ENCODE results near the gene GNB1L. TPM values are rescaled to one million over a fixed set of nuclear protein-coding genes. Genes with fewer than 3 reads are reported as not detected.

GNB1L gene
- total and polyA plus RNA-seq, 10 of the 15 experiments (the other 5 are each of a cell fraction or from before 2014, with no cell fraction given), result 0.21 to 19.4 (median 6.8) TPM

GRCh38 chr22:19852177-19852781, 2.4 kb downstream of the GNB1L start (continued):
- TF ChIP-seq ZNF592 (IDR thresholded peaks at IDR 0.05) (no peak), KDM1A (IDR thresholded peaks at IDR 0.05; ENCODE audit: borderline replicate concordance) (no peak)

GRCh38 chr22:19851291-19852176, 3.1 kb downstream of the GNB1L start:
- Histone ChIP-seq H3K4me2 (ENCODE audit: control insufficient read depth, insufficient read depth) (no peak overlapping the region), H3K9me3 (replicated peaks; ENCODE audit: control insufficient read depth, insufficient read depth, low read length) (no peaks in the 10 kb centered on the region; the same call in 2 of the 3 replicates), H3K36me3 (ENCODE audit: control insufficient read depth in 2 of 2, insufficient read depth in 2 of 2, low read length in 1 of 2) (peaks cover 11 to 12% of the 10 kb centered on the region in 2 experiments), H4K20me1 (ENCODE audit: control insufficient read depth, insufficient read depth) (no peaks in the 10 kb centered on the region), H3K27me3 (replicated peaks in 1 of 2; ENCODE audit: control insufficient read depth in 2 of 2, insufficient read depth in 2 of 2, low read length in 1 of 2) (no peaks in the 10 kb centered on the region), H3K4me1 (ENCODE audit: control insufficient read depth, insufficient read depth, low read length) (peaks cover 9% of the 10 kb centered on the region), H3K79me2 (ENCODE audit: control insufficient read depth, insufficient read depth, low read length) (peaks cover 41% of the 10 kb centered on the region), H3K27ac (ENCODE audit: control insufficient read depth, insufficient read depth) (no peak overlapping the region), H3K9ac (ENCODE audit: control insufficient read depth, insufficient read depth, low read length) (no peak overlapping the region), H2AFZ (ENCODE audit: control insufficient read depth, low read depth, low read length) (no peak overlapping the region), H3K4me3 (no peak overlapping the region)
- BruUV-seq (replicated peaks), result no TSS peak
- POLR2A ChIA-PET, result no interaction called here
- in situ Hi-C loops (cut with MboI) (no loop called here), intact Hi-C loops (cut with micrococcal nuclease; ENCODE audit: unreplicated experiment) (no loop called here)
- FAIRE-seq (no peak), ATAC-seq (no peak), DNase-seq (ENCODE audit: low read depth, low spot score) (no peak)
- CTCF ChIA-PET, result interaction anchor here (1.0 kb wide), 1 partner anchor 59 kb away, joined by 3 read pairs; no protein-coding TSS in a partner anchor
- SMC1A ChIA-PET (ENCODE audit: uncharacterized antibody, unreplicated experiment), result interaction anchor here (1.0 kb wide), 1 partner anchor 19 kb away, joined by 3 read pairs; no protein-coding TSS in a partner anchor
- RAD21 ChIA-PET (ENCODE audit: unreplicated experiment), result interaction anchor here (0.9 kb wide), 1 partner anchor 122 kb away, joined by 3 read pairs; no protein-coding TSS in a partner anchor
- 97% methylated on average over 21 of the region's 21 CpGs for WGBS (ENCODE audit: insufficient coverage, insufficient replicate concordance, low lambda C conversion rate, missing lambda C conversion rate)
- TF ChIP-seq RCOR1 (conservative IDR thresholded peaks at IDR 0.05; ENCODE audit: low read depth, low read length), result no peak
- no peak for TF ChIP-seq IKZF1 (conservative IDR thresholded peaks at IDR 0.05)
- no peak for TF ChIP-seq HDGF (IDR thresholded peaks at IDR 0.05)
- TF ChIP-seq TCF12 (IDR thresholded peaks at IDR 0.05; ENCODE audit: low read depth, low read length), result no peak
- no peak for TF ChIP-seq RBBP5 (conservative IDR thresholded peaks at IDR 0.05)
- no peak for TF ChIP-seq USF1 (IDR thresholded peaks at IDR 0.05; ENCODE audit: borderline replicate concordance, extremely low read length, insufficient read depth, low read depth, low read length)
- no peak for TF ChIP-seq PBX3 (IDR thresholded peaks at IDR 0.05; ENCODE audit: insufficient replicate concordance, low read depth, low read length)
- TF ChIP-seq EGR1 (IDR thresholded peaks at IDR 0.05; ENCODE audit: borderline replicate concordance in 1 of 2, low read depth in 2 of 2, low read length in 2 of 2), result no peak
- no peak for TF ChIP-seq EZH2 (IDR thresholded peaks at IDR 0.05; ENCODE audit: borderline replicate concordance, control insufficient read depth, low read depth, low read length)
- TF ChIP-seq CREB1 (IDR thresholded peaks at IDR 0.05; ENCODE audit: low read depth), result no peak
- no peak for TF ChIP-seq SUZ12 (IDR thresholded peaks at IDR 0.05; ENCODE audit: unreplicated experiment)
- no peak for TF ChIP-seq NR2C1 (IDR thresholded peaks at IDR 0.05)
- TF ChIP-seq FOXK2 (IDR thresholded peaks at IDR 0.05), result no peak

All from GM12878 (cell line).